ENCODE results near the gene GNAQ. TPM values are rescaled to one million over a fixed set of nuclear protein-coding genes. Genes with fewer than 3 reads are reported as not detected.

Gene GNAQ
- total RNA-seq, 1 experiment from 2014 or later, result 34.1 TPM

DNA sequence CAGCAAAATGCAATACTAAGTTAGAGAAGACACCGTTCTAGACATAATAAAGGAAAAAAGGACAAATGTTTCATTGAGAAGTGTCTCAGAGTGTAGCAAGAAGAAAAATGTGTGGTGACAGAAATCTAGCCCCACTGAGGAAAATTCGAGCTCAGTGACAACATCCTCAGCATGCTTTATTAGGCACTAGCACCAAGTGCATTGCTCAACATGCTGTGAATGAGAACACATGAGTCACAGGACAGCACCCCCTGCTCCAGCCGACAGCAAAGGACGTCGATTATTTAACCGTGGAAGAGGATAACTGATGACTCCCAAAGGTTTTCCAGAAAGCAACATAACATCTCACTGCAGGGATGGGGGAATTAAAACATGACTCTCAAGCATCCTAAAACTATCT, 182.7 kb downstream of the GNAQ start:
- Mint-ChIP-seq H3K4me1 (ENCODE audit: low read depth, unreplicated experiment) (no peaks in the 10 kb centered on the region), H3K27me3 (ENCODE audit: unreplicated experiment) (no peaks in the 10 kb centered on the region), H3K4me3 (ENCODE audit: low read depth, unreplicated experiment) (no peak overlapping the region), H3K9me3 (ENCODE audit: low read depth, unreplicated experiment) (no peaks in the 10 kb centered on the region), H3K27ac (ENCODE audit: unreplicated experiment) (no peak overlapping the region), H3K36me3 (ENCODE audit: insufficient read depth, unreplicated experiment) (no peaks in the 10 kb centered on the region)
- no TSS peak for BruUV-seq (replicated peaks)
- no peak for DNase-seq
- CTCF ChIA-PET, result no interaction called here
- intact Hi-C loops (cut with micrococcal nuclease; ENCODE audit: unreplicated experiment), result no loop called here
- TF ChIP-seq, protein P1, sequence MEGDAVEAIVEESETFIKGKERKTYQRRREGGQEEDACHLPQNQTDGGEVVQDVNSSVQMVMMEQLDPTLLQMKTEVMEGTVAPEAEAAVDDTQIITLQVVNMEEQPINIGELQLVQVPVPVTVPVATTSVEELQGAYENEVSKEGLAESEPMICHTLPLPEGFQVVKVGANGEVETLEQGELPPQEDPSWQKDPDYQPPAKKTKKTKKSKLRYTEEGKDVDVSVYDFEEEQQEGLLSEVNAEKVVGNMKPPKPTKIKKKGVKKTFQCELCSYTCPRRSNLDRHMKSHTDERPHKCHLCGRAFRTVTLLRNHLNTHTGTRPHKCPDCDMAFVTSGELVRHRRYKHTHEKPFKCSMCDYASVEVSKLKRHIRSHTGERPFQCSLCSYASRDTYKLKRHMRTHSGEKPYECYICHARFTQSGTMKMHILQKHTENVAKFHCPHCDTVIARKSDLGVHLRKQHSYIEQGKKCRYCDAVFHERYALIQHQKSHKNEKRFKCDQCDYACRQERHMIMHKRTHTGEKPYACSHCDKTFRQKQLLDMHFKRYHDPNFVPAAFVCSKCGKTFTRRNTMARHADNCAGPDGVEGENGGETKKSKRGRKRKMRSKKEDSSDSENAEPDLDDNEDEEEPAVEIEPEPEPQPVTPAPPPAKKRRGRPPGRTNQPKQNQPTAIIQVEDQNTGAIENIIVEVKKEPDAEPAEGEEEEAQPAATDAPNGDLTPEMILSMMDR (IDR thresholded peaks at IDR 0.05; ENCODE audit: unreplicated experiment), result no peak

DNA sequence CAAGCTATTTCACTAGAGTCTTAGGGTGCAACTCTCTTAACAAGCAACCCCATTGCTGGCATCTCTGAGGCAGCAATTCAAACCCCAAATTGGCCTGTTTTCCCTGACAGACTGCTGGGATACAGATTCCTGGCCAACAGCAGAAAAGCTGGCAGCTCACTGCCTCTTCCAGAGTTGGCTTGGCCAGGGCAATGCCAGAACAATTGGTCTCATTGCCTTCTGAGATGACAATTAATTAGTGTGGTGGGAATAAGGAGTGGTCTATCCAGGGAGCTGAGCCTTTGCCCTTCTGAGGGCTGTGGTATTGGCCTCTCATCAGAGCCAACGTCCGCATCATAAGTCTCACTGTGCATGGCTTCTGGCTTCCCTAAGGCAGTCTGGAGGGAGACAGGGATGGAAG, 183.2 kb downstream of the GNAQ start:
- Mint-ChIP-seq H3K9me3 (ENCODE audit: low read depth, unreplicated experiment) (no peaks in the 10 kb centered on the region), H3K4me3 (ENCODE audit: low read depth, unreplicated experiment) (no peak overlapping the region), H3K36me3 (ENCODE audit: insufficient read depth, unreplicated experiment) (no peaks in the 10 kb centered on the region), H3K4me1 (ENCODE audit: low read depth, unreplicated experiment) (no peaks in the 10 kb centered on the region), H3K27ac (ENCODE audit: unreplicated experiment) (no peak overlapping the region), H3K27me3 (ENCODE audit: unreplicated experiment) (no peaks in the 10 kb centered on the region)
- CTCF ChIA-PET, result no interaction called here
- no TSS peak for BruUV-seq (replicated peaks)
- DNase-seq, result no peak
- intact Hi-C loops (cut with micrococcal nuclease; ENCODE audit: unreplicated experiment), result no loop called here
- TF ChIP-seq, protein P1 (IDR thresholded peaks at IDR 0.05; ENCODE audit: unreplicated experiment), result no peak

DNA sequence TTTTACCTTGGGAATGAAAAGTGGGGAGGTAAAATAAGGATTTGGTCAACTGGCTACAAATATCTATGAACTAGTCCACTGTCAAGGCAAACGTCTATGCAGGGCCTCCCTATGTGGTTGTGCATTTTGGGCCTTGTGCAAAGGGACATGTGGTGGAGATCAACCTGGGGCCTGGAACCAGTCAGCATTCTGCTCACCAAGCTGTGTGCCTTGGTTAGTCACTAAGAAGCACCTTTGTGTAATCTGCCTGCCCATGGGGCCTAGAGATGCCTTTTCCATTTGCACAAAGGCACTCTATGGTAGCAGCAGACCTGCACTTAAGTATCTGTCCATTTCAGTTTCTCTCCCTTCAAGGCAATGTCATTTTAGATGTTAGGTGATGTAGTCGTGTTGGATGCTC, 184.0 kb downstream of the GNAQ start:
- Mint-ChIP-seq H3K36me3 (ENCODE audit: insufficient read depth, unreplicated experiment) (no peaks in the 10 kb centered on the region), H3K27me3 (ENCODE audit: unreplicated experiment) (no peaks in the 10 kb centered on the region), H3K27ac (ENCODE audit: unreplicated experiment) (no peak overlapping the region), H3K9me3 (ENCODE audit: low read depth, unreplicated experiment) (no peaks in the 10 kb centered on the region), H3K4me3 (ENCODE audit: low read depth, unreplicated experiment) (no peak overlapping the region), H3K4me1 (ENCODE audit: low read depth, unreplicated experiment) (no peaks in the 10 kb centered on the region)
- BruUV-seq (replicated peaks), result no TSS peak
- CTCF ChIA-PET, result no interaction called here
- TF ChIP-seq, protein P1 (IDR thresholded peaks at IDR 0.05; ENCODE audit: unreplicated experiment), result no peak
- intact Hi-C loops (cut with micrococcal nuclease; ENCODE audit: unreplicated experiment), result no loop called here
- no peak for DNase-seq

DNA sequence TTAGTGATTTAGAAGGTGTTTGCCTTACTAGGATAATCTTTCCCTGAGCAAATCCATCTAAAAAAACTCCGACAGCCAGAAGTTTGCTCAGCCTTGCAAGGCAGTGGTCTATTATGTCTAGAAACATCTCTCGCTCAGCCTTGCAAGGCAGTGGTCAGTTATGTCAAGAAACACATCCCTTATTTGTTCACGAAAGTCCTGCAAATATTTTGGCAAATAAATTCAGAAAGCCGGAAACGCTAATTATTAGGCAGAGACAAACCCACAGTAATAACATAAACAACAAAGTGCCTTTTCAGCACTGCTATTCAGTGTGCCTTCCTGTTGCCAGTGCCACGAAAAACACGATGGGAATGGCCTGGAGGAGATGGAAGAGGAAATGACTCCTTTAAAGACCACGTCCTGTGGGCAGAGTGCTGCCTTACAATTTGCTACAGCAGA, 184.5 kb downstream of the GNAQ start:
- BruUV-seq (replicated peaks), result no TSS peak
- CTCF ChIA-PET, result no interaction called here
- Mint-ChIP-seq H3K36me3 (ENCODE audit: insufficient read depth, unreplicated experiment) (no peaks in the 10 kb centered on the region), H3K27ac (ENCODE audit: unreplicated experiment) (no peak overlapping the region), H3K27me3 (ENCODE audit: unreplicated experiment) (no peaks in the 10 kb centered on the region), H3K9me3 (ENCODE audit: low read depth, unreplicated experiment) (no peaks in the 10 kb centered on the region), H3K4me1 (ENCODE audit: low read depth, unreplicated experiment) (peaks cover under 1% of the 10 kb centered on the region), H3K4me3 (ENCODE audit: low read depth, unreplicated experiment) (no peak overlapping the region)
- TF ChIP-seq, protein P1 (IDR thresholded peaks at IDR 0.05; ENCODE audit: unreplicated experiment), result no peak
- DNase-seq, result no peak
- intact Hi-C loops (cut with micrococcal nuclease; ENCODE audit: unreplicated experiment), result no loop called here
